Astrocyte (in vitro differentiated cells and primary cell): ENCODE results near the gene FUOM. TPM values are rescaled to one million over a fixed set of nuclear protein-coding genes. Genes with fewer than 3 reads are reported as not detected.

Source experiments
- DNase-seq: peaks from one replicate; pipeline ENCODE4 v3.0.0-alpha.2; 2010; ENCODE audit warnings: low read depth
- FAIRE-seq: peaks from 2 replicates; lab custom pipeline; 2011; peaks lifted over from hg19 to GRCh38; lab: Jason Lieb, UNC
- H2AFZ ChIP-seq: 2 replicates; pipeline ENCODE4 v1.6.0; 2012; ENCODE audit warnings: low read depth, low read length, inconsistent platforms
- H3K27ac ChIP-seq: 2 replicates; pipeline ENCODE4 v1.5.1; 2011; ENCODE audit warnings: low read depth, low read length, inconsistent platforms
- H3K27me3 ChIP-seq: 2 replicates; pipeline ENCODE4 v1.6.0; 2011; ENCODE audit warnings: low read length, inconsistent platforms; ENCODE audit not compliant: insufficient read depth
- H3K36me3 ChIP-seq: 2 replicates; pipeline ENCODE4 v1.5.1; 2011; ENCODE audit warnings: low read length, inconsistent platforms; ENCODE audit not compliant: insufficient read depth
- H3K4me1 ChIP-seq: 2 replicates; pipeline ENCODE4 v1.5.1; 2011; ENCODE audit warnings: low read length, inconsistent platforms; ENCODE audit not compliant: insufficient read depth
- H3K4me2 ChIP-seq: 2 replicates; pipeline ENCODE4 v1.6.0; 2012; ENCODE audit warnings: low read length, inconsistent platforms
- H3K4me3 ChIP-seq: 2 replicates; pipeline ENCODE4 v1.5.1; 2011; ENCODE audit warnings: low read depth, mild to moderate bottlenecking, low read length, inconsistent platforms; ENCODE audit not compliant: insufficient read depth
- H3K79me2 ChIP-seq: 2 replicates; pipeline ENCODE4 v1.6.0; 2012; ENCODE audit warnings: mild to moderate bottlenecking, low read length, inconsistent platforms; ENCODE audit not compliant: insufficient read depth
- H3K9ac ChIP-seq: 2 replicates; pipeline ENCODE4 v1.6.0; 2012; ENCODE audit warnings: mild to moderate bottlenecking, low read length, inconsistent platforms
- H3K9me3 ChIP-seq: 2 replicates; pipeline ENCODE4 v1.5.1; 2012; ENCODE audit warnings: low read depth, mild to moderate bottlenecking, low read length, inconsistent platforms; ENCODE audit not compliant: insufficient read depth
- H4K20me1 ChIP-seq: 2 replicates; pipeline ENCODE4 v1.6.0; 2012; ENCODE audit warnings: low read length, inconsistent platforms; ENCODE audit not compliant: insufficient read depth
- H3K27ac Mint-ChIP-seq: one replicate; pipeline ENCODE4 v1.8.0; 2021; ENCODE audit warnings: mild to moderate bottlenecking, mixed read lengths; ENCODE audit not compliant: unreplicated experiment
- H3K27me3 Mint-ChIP-seq: one replicate; pipeline ENCODE4 v1.8.0; 2021; ENCODE audit warnings: low read depth, mixed read lengths; ENCODE audit not compliant: unreplicated experiment
- H3K36me3 Mint-ChIP-seq: one replicate; pipeline ENCODE4 v1.8.0; 2021; ENCODE audit warnings: low read depth, mixed read lengths; ENCODE audit not compliant: unreplicated experiment
- H3K4me1 Mint-ChIP-seq: one replicate; pipeline ENCODE4 v1.8.0; 2021; ENCODE audit warnings: low read depth, mixed read lengths; ENCODE audit not compliant: unreplicated experiment
- H3K4me3 Mint-ChIP-seq: one replicate; pipeline ENCODE4 v1.8.0; 2021; ENCODE audit warnings: mild to moderate bottlenecking, moderate library complexity, mixed read lengths; ENCODE audit not compliant: unreplicated experiment
- H3K9me3 Mint-ChIP-seq: one replicate; pipeline ENCODE4 v1.8.0; 2021; ENCODE audit warnings: mild to moderate bottlenecking, mixed read lengths; ENCODE audit not compliant: unreplicated experiment
- EZH2 ChIP-seq: IDR thresholded peaks from 2 replicates; pipeline ENCODE4 v1.6.1; 2012; ENCODE audit warnings: mild to moderate bottlenecking, low read length, inconsistent platforms; ENCODE audit not compliant: insufficient read depth
- total RNA-seq: library from RNA; stranded (reverse); gene quantifications from 2 replicates; pipeline ENCODE4 v1.2.1, GENCODE V29; 2021
- TF ChIP-seq, protein P1 (sequence below): IDR thresholded peaks from 2 replicates; pipeline ENCODE4 v1.5.1; 2011; ENCODE audit warnings: low read depth, mild to moderate bottlenecking, inconsistent platforms, low read length, moderate library complexity; ENCODE audit not compliant: insufficient read depth

The FUOM gene
- total RNA-seq, 1 donor from 2014 or later, result 28.8 TPM

DNA sequence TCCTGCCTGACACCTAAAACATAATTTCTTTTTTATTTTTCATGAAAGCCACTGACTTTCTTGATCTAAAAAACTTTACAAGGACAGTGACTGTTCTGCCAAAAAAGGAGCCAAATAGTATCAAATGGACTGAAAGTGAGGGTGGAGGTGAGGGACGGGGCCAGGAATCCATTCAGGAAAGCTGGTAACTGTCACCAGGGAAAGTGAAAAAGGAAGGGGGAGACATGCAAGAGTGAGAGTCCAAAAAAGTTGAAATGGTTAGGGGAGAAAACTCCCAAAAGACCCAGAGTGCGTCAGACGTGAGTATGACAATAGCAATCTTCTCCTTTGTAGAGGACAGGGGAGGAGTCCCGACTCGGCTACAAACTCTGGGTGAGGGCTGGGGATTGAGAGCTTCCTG, 13.6 kb downstream of the FUOM start:
- H2AFZ ChIP-seq, result no peak overlapping the region
- H3K27me3 ChIP-seq, result peaks cover 5% of the 10 kb centered on the region
- H3K79me2 ChIP-seq, result no peaks in the 10 kb centered on the region
- no peak overlapping the region for H3K9ac ChIP-seq
- no peak overlapping the region for H3K4me2 ChIP-seq
- Mint-ChIP-seq H3K9me3 (peaks cover 2% of the 10 kb centered on the region), H3K27ac (no peak overlapping the region), H3K4me3 (no peak overlapping the region), H3K27me3 (peaks cover 10% of the 10 kb centered on the region), H3K4me1 (peaks cover 8% of the 10 kb centered on the region), H3K36me3 (peaks cover 2% of the 10 kb centered on the region)
- FAIRE-seq, result no peak
- H3K9me3 ChIP-seq, result no peaks in the 10 kb centered on the region
- H3K27ac ChIP-seq, result no peak overlapping the region
- no peak for DNase-seq
- no peaks in the 10 kb centered on the region for H3K36me3 ChIP-seq
- TF ChIP-seq, protein P1, sequence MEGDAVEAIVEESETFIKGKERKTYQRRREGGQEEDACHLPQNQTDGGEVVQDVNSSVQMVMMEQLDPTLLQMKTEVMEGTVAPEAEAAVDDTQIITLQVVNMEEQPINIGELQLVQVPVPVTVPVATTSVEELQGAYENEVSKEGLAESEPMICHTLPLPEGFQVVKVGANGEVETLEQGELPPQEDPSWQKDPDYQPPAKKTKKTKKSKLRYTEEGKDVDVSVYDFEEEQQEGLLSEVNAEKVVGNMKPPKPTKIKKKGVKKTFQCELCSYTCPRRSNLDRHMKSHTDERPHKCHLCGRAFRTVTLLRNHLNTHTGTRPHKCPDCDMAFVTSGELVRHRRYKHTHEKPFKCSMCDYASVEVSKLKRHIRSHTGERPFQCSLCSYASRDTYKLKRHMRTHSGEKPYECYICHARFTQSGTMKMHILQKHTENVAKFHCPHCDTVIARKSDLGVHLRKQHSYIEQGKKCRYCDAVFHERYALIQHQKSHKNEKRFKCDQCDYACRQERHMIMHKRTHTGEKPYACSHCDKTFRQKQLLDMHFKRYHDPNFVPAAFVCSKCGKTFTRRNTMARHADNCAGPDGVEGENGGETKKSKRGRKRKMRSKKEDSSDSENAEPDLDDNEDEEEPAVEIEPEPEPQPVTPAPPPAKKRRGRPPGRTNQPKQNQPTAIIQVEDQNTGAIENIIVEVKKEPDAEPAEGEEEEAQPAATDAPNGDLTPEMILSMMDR, result no peak
- no peak overlapping the region for H3K4me3 ChIP-seq
- H3K4me1 ChIP-seq, result no peaks in the 10 kb centered on the region
- no peaks in the 10 kb centered on the region for H4K20me1 ChIP-seq

DNA sequence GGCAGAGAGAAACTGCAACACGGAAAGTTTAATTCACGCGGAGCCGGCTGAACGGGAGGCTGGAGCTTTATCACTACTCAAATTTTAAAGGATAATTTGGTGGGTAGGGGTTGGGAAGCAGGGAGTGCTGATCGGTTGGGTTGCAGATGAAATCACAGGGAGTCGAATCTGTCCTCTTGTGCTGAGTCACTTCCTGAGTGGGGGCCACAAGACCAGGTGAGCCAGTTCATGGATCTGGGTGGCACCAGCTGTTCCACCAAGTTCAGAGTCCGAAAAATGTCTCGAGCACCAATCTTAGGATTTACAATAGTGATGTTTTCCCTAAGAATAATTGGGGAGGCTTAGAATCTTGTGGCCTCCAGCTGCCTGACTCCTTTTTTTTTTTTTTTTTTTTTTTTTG, 14.3 kb downstream of the FUOM start:
- Mint-ChIP-seq H3K27me3 (peaks cover 10% of the 10 kb centered on the region), H3K36me3 (peaks cover 2% of the 10 kb centered on the region), H3K27ac (peak overlapping the region; percentile 75), H3K9me3 (peaks cover 2% of the 10 kb centered on the region), H3K4me3 (no peak overlapping the region), H3K4me1 (peaks cover 8% of the 10 kb centered on the region)
- H3K4me3 ChIP-seq, result no peak overlapping the region
- no peak overlapping the region for H2AFZ ChIP-seq
- peaks cover 5% of the 10 kb centered on the region for H3K27me3 ChIP-seq
- no peaks in the 10 kb centered on the region for H3K36me3 ChIP-seq
- H3K9ac ChIP-seq, result no peak overlapping the region
- no peaks in the 10 kb centered on the region for H4K20me1 ChIP-seq
- no peaks in the 10 kb centered on the region for H3K79me2 ChIP-seq
- no peak overlapping the region for H3K4me2 ChIP-seq
- FAIRE-seq, result no peak
- no peak overlapping the region for H3K27ac ChIP-seq
- no peak for TF ChIP-seq EZH2
- TF ChIP-seq, protein P1, result no peak
- no peaks in the 10 kb centered on the region for H3K4me1 ChIP-seq
- no peak for DNase-seq
- H3K9me3 ChIP-seq, result no peaks in the 10 kb centered on the region

DNA sequence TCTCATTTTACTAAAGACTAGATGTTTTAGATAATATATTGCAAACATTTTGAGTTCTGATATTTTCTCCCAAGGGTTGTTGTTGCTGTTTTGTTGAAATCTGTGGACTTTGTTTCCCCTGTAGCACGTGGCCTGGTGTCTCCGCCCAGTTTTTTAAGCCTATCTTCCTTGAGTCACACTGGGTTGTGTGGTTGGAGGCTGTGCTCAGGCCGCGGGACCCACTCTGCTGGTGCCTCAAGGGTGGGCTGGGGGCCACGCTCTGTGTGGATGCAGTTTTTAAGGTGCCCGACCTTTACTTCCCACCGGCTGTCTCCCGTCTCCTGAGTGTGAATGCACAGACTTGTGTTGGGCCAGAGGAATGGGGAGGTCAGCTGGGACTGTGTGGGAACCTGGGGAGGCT, 14.9 kb downstream of the FUOM start:
- Mint-ChIP-seq H3K36me3 (peaks cover 2% of the 10 kb centered on the region), H3K4me3 (no peak overlapping the region), H3K4me1 (peaks cover 8% of the 10 kb centered on the region), H3K27ac (no peak overlapping the region), H3K9me3 (peaks cover 2% of the 10 kb centered on the region), H3K27me3 (peaks cover 10% of the 10 kb centered on the region)
- no peak overlapping the region for H3K9ac ChIP-seq
- no peak overlapping the region for H3K4me2 ChIP-seq
- no peak overlapping the region for H3K27ac ChIP-seq
- no peak overlapping the region for H2AFZ ChIP-seq
- no peaks in the 10 kb centered on the region for H3K79me2 ChIP-seq
- peaks cover 5% of the 10 kb centered on the region for H3K27me3 ChIP-seq
- no peaks in the 10 kb centered on the region for H3K36me3 ChIP-seq
- H3K4me1 ChIP-seq, result no peaks in the 10 kb centered on the region
- no peak for DNase-seq
- no peak overlapping the region for H3K4me3 ChIP-seq
- TF ChIP-seq, protein P1, result no peak
- no peak for TF ChIP-seq EZH2
- H4K20me1 ChIP-seq, result no peaks in the 10 kb centered on the region
- FAIRE-seq, result no peak
- H3K9me3 ChIP-seq, result no peaks in the 10 kb centered on the region
